Endometrial microvascular endothelial cells (primary cell): ENCODE measurements around the gene LYZL6. TPM values are rescaled to one million over a fixed set of nuclear protein-coding genes. Genes with fewer than 3 reads are reported as not detected.
"Not testable (repeated sequence)": the region's sequence is repeated elsewhere in the genome, so short reads cannot be mapped to it uniquely, and the experiment has no call there.

ENCODE experiments used
- in situ Hi-C: cut with HindIII; loops from 2 replicates; pipeline ENCODE4 v1.10.0; 2017; ENCODE audit warnings: low sequenced_read_pairs, low pct_unique_long_range_greater_than_20kb; ENCODE audit errors: inconsistent ontology term
- total RNA-seq: library from RNA; depleted of rRNA; stranded (reverse); fragments of >200 nt; gene quantifications from one replicate; pipeline ENCODE4 v1.2.3, GENCODE V29; 2015; ENCODE audit errors: inconsistent ontology term

The LYZL6 gene
- total RNA-seq, 1 donor from 2014 or later, result not detected

- in situ Hi-C loops, result no loop called here
These were observed 29.9 kb downstream of the LYZL6 start for GRCh38 chr17:35913609-35914008.

GRCh38 chr17:35912942-35913341 is 30.6 kb downstream of the LYZL6 start:
- in situ Hi-C loops, result no loop called here

GRCh38 chr17:35912339-35912912 is 31.1 kb downstream of the LYZL6 start:
- in situ Hi-C loops, result no loop called here

- in situ Hi-C loops, result no loop called here
These were observed 34.1 kb downstream of the LYZL6 start for GRCh38 chr17:35909408-35909807.

GRCh38 chr17:35907691-35908090 is 35.8 kb downstream of the LYZL6 start:
- in situ Hi-C loops, result no loop called here

GRCh38 chr17:35906926-35907637 is 36.4 kb downstream of the LYZL6 start:
- in situ Hi-C loops, result no loop called here

- in situ Hi-C loops, result no loop called here
These were observed 37.2 kb downstream of the LYZL6 start for GRCh38 chr17:35906191-35906925.

GRCh38 chr17:35903451-35903850 is 40.1 kb downstream of the LYZL6 start:
- in situ Hi-C loops, result no loop called here

GRCh38 chr17:35901631-35902175 is 41.8 kb downstream of the LYZL6 start:
- in situ Hi-C loops, result no loop called here

- in situ Hi-C loops, result no loop called here
These were observed 42.6 kb downstream of the LYZL6 start for GRCh38 chr17:35900708-35901480.

- in situ Hi-C loops, result no loop called here
These were observed 43.2 kb downstream of the LYZL6 start for GRCh38 chr17:35900280-35900679.

GRCh38 chr17:35898283-35899070 is 45.0 kb downstream of the LYZL6 start:
- in situ Hi-C loops, result no loop called here

- in situ Hi-C loops, result not testable (repeated sequence)
These were observed 45.7 kb downstream of the LYZL6 start for GRCh38 chr17:35897772-35898171.

- in situ Hi-C loops, result no loop called here
These were observed 47.6 kb downstream of the LYZL6 start for GRCh38 chr17:35895636-35896587.

- in situ Hi-C loops, result no loop called here
These were observed 49.3 kb downstream of the LYZL6 start for GRCh38 chr17:35894206-35894605.

GRCh38 chr17:35893751-35894150 is 49.8 kb downstream of the LYZL6 start:
- in situ Hi-C loops, result no loop called here
